ENCODE results near the gene RAPGEF5. TPM values are rescaled to one million over a fixed set of nuclear protein-coding genes. Genes with fewer than 3 reads are reported as not detected.

Gene RAPGEF5, protein sequence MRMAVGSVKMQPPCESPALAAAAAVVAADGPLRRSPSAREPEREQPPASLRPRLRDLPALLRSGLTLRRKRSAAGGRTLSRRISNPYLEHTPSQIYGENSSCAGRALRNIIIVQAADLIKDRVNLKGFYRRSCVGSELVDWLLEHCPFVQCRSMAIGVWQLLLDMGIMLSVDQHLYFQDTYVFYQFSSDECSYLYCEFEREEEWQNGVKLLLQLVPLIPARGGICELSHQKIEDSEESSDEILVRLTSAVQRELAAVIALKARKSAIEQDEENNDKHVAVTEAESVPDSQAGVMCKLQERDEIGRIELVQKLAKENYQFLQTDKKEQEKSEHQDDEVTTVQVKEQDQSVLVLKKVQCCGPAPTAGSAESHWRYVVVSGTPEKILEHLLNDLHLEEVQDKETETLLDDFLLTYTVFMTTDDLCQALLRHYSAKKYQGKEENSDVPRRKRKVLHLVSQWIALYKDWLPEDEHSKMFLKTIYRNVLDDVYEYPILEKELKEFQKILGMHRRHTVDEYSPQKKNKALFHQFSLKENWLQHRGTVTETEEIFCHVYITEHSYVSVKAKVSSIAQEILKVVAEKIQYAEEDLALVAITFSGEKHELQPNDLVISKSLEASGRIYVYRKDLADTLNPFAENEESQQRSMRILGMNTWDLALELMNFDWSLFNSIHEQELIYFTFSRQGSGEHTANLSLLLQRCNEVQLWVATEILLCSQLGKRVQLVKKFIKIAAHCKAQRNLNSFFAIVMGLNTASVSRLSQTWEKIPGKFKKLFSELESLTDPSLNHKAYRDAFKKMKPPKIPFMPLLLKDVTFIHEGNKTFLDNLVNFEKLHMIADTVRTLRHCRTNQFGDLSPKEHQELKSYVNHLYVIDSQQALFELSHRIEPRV
- 13.9 TPM for polyA plus RNA-seq (ENCODE audit: insufficient read length)

DNA sequence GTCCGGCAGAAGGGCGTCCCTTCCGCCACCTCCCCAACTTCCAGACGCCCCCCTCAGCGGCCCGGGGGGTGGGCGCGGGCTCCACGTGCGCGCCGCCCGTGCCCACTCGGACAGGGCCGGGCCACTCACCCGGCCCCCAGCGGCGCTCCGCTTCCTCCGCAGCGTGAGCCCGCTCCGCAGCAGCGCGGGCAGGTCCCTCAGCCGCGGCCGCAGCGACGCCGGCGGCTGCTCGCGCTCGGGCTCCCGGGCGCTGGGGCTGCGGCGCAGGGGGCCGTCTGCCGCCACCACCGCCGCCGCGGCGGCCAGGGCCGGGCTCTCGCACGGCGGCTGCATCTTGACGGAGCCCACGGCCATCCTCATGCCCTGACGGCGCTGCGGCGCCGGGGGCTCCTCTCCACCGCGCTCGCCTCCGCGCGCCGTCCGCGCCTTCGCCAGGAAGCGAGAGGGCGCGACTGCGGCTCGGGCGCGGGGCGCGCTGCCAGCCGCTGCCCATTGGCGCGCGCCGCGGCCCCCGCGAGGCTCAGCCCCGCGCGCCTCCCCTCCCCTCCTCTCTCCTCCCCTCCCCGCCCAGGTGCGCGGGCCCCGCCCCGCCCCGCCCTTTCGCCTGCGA is at the start of gene RAPGEF5:
Gene RAPGEF5, minus strand, starts transcription at position 454 of the 610 bp plus-strand sequence. Its CDS starts 94 bp downstream, at position 360.
- no peak for DNase-seq (ENCODE audit: low read depth)

DNA sequence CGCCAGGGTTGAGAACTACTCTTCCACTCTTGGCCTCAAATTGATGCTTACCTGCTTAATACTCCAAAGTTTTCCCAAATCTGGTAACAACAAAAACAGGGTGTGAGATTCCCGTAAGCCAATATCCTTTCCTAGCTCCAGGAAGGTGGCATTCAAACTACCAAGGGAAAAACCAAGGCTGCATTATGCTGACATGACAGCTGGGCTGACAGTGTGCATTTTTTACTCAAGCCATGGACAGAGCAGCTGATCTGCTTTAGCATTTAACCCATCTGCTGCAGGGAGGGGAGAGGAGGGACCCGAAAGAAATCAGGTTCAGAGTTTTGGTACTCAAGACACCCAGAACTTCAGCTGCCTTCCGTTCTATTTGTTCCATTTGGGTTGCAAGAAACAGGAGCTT is 49.8 kb upstream of the RAPGEF5 start:
- DNase-seq (ENCODE audit: low read depth), result no peak

DNA sequence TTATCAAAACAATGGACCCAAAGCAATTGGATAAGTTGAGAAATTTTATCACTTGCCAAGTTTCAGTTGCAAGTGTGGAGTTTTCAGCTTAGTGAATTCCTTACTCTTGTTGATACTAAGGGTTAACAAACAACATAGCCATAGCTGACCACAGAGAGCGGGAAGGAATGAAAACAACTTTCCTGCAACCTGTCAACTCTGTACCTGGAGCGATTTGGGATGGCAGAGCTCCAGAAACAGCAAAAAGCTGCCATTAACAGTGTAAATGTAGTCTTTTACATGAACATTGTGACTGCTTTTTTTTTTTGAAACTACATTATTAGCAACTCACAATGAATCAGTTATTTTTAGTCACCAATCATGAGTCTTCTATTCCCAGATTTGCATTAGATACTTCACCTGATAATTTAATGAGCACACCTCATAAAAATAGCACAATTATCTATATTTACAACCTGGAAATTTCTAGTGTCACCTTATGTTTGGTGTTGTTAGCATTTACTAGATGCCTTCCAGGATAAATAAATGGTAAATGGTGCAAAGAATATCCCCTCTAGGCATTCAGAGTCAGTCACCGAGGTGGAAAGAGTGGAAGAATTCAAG is 47.6 kb upstream of the RAPGEF5 start:
- no peak for DNase-seq (ENCODE audit: low read depth)

DNA sequence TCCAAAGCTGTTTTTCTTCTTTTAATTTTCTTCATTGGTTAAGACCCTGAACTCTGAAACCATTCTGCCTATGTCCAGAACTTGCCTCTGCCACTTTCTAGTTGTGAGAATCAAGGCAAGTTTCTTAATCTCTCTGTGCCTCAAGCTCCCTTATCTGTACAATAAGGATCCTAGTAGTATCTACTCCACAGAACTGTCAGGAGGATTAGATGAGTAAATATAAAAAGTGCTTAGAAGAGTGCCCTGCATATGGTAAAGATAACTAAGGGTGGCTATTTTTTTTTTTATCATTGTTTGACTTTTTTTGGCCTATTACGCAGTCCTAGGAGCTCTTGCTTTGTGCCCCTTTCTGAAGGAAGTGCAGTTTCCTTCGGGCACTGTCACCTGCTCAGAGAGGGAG is 46.4 kb upstream of the RAPGEF5 start:
- DNase-seq (ENCODE audit: low read depth), result no peak

DNA sequence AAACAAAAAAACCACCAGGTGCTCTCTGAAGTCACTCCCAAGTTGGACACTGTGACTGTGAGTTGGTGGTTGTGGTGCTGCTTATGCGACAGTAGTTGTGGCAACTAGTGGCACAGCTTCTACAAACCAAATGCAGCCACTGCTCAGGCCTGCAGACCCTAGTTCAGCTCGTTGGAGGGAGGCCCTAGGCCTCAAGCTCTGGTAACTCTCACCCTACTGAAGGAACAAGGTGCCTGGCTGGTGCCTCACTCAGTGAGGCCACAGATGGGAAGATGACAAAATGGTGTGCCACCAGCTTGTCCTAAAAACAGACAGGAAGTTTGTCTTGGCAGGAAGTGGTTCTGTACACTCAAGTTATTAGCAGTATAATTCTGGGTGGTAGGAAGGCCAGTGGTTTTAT is 45.3 kb upstream of the RAPGEF5 start:
- no peak for DNase-seq (ENCODE audit: low read depth)

DNA sequence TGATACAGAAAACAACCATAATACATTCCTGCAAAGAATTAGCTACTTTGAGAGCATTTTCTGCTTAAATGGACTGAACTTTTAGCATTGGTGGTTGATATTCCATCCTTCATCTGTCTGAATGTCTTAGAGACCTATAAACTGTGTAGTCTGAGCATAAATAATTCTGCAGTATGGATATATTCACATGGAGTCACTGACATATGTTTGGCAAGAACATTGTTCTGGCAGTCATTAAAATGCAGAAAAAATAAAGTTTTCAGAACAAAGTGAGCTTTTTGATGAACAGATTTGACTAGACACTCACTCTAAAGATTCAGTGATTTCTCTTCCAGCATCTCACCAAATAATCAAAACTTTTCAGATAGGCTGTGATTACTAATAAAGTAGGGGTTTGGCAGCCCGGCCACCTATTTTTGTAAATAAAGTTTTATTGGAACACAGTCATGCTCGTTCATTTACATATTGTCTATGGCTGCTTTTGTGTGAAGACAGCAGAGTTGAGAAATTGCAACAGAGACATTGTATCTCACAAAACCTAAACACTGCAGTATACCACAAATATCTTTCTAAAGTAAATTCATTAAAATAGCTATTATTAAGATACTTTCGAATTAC is 44.1 kb upstream of the RAPGEF5 start:
- DNase-seq (ENCODE audit: low read depth), result no peak

DNA sequence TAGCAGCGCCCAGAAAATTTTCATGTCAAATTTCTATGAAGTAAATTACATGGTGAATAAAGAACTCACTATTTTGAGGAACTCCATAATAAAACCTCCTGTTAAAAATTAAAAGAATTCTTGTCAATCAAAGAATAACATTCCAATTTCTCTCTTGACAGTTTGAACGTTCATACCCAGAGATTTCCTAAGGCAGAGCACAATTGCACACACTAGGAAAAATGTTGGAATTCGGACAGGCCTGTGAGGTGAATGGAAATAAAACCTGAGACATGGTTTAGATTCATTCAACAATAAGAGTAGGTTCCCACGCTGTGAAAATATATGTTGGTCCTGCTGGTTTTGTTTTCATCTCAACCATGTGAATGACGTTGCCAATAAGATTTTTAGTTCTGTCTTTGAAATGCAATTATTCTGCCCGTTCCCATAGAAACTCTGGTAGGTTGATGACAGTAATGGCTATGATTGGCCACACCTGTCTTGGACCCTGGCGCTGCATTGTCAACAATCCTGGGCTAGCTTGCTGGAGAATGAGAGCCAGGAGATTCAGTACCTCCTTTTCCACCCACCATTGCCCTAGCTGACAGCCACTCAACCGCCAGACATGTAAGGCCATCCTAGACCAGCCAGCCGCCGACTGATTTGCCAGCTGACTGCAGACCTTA is 43.3 kb upstream of the RAPGEF5 start:
- DNase-seq (ENCODE audit: low read depth), result no peak

DNA sequence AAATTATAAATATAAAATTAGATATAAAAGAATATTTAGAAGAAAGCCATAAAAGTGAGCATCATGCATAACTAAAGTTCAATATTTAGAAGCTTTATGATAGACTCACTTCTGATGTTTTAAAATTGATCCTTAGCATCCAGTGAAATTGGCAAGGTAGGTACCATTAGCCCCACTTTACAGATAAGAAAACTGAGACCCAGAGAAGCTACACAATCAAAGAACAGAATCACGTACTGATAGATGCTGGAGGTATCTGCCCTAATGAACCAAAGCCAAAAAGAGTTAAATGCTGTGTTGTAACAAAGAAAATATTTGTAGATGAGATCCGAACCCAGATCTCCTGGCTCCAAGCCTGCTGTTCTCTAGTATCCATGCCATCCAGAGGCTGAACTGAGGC is 42.6 kb upstream of the RAPGEF5 start:
- no peak for DNase-seq (ENCODE audit: low read depth)

DNA sequence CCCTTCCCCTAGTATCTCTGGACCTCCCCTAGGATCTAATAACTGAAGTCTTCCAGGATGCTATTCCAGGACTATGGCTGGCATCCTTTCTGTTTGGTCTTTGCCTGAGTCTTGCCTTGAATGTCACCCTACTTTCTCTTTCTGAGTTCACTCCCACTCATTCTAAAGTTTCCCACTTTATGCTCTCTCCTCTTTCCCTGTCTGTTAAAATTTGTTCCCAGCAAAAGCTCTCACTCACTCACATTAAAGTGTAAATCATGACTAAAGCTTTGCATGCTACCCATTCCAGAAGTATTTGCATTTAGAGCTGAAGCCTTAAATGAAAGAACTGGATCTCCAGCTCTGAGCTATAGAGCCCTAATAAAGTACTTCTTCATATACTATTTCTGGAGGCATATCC is 42.1 kb upstream of the RAPGEF5 start:
- DNase-seq (ENCODE audit: low read depth), result no peak

DNA sequence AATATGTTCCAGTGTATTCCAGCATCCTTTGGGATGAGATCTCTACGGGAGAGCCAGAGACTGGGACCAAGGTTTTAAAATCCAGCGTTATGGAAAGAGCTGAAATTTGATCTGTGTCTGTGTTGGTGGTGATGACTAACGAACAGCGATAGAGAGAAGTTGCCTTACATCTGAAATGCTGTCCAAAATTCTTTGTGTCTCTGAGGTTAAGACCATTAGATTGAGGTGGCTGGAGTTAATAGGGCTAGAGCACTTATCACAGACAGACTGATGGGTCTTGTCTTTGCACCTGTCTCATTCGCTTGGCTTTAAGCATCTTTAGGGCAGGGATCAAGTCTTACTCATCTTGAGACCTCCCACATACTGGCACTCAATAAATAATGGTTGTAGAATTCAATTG is 41.0 kb upstream of the RAPGEF5 start:
- no peak for DNase-seq (ENCODE audit: low read depth)

DNA sequence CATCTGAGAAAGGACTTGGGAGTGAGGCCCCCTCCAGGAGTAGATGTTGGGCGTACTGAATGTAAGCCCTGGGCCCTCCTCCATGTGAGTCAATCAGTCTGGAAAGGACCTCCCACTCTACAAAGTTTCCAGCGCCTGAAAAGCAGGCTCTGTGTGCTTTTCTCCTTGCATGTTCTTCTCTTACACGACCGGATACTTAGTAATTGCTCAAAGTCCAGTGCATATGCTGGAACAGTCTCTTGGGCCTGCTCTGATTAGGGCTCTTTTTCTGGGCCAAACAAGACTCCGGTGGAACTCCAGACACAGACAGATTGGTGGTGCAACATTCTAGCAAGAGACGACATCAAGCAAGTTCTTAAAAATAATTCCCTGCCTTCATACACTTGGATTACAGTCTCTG is 38.3 kb upstream of the RAPGEF5 start:
- no peak for DNase-seq (ENCODE audit: low read depth)

DNA sequence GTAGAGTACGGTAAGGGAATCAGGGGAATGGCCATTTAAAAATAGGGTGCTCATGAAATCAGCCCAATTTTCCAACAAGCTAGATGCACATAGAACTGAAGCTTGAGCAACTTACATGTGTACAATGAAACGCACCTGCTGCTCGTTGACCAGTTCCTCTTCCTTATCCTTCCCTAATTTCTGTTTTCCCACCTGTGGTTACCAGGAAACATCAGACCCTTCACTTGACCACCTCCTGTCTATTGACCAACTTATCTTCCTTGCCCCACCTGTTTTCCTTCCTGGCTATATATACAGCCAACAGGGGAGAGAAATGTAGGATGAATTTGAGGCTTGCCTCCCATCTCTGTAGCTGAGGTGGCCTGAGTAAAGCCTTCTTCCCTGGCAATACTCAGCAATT is 37.8 kb upstream of the RAPGEF5 start:
- no peak for DNase-seq (ENCODE audit: low read depth)

DNA sequence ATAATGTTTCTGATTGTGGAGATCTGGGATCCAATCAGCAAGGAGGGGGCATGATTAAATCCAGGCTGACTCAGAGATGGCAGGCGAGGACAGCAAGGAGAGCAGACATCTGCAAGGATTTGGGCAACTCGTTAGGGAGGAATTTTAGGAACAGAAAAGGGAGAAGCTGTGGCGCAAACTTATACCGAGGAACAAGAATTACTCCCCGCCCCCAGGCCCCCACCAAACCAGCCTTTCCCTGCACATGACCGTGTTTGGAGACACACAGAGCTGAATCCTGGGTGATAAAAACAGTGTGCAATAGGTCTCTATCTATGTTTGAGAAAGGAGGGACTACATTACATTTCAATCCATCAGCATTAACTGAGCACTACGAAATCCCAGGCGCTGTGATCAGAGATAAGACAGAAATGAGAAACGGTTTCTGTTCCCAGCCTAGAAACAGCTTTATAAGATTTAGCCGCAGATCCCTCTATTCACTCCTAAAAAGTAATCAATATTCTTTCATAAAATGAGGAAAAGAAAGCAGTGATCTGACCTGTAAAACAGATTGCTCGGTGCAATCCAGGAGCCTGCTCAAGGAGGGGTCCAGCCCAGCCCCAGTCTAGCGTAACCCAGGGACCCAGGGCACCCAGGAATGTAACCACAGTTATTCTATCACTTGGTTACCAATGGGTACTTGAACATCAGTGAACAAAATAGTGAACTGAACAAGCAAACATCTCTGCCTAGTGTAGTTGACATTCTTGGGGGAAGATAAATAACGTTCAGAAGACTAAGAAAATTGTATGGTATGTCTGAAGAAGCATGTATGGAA is 37.2 kb upstream of the RAPGEF5 start:
- DNase-seq (ENCODE audit: low read depth), result no peak

DNA sequence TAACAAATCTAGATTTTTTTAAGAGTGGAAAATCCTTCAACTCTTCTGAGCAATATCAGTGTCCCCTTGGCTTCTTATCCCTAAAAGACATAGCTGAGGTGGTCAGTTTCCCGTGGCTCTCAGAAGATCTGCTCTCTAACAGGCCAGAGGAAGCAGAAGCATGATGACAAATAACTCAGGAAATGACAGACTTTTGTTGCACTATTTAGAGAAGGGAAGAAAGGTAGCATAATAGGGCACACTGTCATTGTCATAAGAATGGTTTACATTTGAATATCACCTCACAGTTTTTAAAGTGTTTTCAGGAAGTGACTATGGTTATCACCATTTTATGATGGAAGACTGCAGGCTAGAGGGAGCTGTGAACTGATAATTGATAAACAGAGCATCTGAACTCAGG is 33.6 kb upstream of the RAPGEF5 start:
- no peak for DNase-seq (ENCODE audit: low read depth)

DNA sequence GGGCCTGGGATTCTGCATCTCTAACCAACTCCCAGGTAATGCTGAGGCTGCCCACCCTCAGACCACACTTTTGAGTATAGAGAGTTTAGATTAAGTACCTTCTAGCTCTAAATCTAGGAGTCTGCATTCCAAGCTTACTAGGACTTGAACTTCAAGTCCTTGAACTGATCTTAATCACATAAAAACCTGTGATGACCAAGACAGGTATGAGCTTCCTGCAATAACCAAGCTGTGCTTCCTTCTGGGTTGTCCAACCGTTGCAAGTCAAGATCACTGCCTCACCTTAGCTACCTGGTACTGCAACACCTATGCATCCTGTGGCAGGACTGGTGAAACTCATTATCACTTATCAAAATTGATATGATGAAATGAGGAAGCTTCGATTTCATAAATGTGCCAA is 32.9 kb upstream of the RAPGEF5 start:
- DNase-seq (ENCODE audit: low read depth), result no peak

DNA sequence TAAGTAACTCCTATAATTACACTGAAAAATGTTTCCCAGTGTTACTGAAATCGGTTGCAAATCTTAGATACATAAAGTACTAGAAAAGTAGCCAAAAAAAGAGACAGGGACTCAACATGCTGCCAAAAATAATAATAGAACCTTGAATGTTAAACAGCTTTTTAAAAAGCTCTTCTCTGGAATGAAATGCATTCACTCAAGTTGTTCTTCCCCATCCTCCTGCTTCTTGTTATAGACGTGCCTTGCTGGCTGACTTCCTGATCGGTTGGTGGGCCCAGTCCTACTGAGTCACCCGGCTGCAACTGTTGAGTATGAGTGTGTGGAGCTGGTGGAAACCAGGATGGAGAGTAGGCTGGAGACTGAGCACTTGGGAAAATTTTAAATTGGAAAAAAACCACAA is 30.6 kb upstream of the RAPGEF5 start:
- DNase-seq (ENCODE audit: low read depth), result no peak

DNA sequence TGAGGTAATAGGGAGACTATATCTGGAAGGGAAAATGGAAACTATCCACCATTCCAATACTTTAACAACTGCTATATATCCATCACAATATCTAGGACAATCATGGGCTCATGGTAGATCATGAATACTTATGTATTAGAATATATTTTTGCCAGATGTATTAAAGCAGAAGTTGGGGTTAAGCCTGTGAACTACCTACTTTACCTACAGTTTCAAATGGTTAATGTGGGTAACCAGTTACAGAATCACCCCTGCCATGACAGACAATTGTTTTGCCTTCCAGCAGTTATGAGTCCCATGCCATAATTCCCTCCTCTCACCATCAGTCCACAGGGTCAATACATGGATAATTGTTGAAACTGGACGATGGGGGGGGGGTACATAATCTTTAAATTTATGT is 29.9 kb upstream of the RAPGEF5 start:
- DNase-seq (ENCODE audit: low read depth), result no peak

DNA sequence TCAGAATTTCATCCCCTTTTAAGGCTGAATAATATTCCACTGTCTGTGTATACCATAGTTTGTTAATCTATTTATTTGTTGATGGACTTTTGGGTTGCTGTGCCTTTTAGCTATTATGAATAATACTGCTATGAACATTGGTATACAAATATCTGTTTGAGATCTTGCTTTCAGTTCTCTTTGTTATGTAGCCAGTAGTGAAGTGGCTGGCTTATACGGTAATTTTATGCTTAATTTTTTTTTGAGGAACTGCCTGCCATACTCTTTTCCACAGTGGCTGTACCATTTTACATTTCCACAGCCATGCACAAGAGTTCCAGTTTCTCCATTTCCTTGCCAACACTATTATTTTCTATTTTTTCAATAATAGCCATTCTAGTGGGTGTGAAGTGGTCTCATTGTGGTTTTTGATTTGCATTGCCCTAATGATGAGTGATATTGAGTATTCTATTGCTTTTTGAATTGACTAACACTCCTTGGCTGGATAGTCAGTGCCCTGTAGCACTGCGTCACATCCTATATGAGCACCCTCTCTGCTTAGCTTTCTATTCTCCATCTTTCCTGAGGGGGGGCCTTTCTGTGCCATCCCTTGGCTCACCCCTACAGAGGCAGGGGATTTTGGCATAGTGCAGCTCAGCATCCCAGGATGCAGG is 29.4 kb upstream of the RAPGEF5 start:
- no peak for DNase-seq (ENCODE audit: low read depth)

DNA sequence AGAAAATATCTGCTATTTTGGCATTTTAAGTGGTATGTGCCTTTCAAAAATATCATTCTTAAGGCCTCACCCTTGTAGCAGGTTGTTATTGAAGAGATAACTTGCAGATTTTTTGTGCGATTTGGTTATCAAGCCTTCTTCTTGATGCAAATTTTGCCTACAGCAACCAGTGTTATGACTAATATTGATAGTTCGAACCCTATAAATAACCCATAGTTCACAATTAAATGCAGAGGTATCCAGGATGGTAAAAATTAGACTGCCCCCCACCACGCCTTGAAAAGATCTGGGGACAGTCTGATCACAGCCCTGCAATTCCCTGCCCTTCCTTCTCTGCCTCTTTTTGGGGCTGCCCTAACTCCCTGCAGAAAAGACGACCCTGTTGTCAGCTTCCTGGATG is 28.4 kb upstream of the RAPGEF5 start:
- no peak for DNase-seq (ENCODE audit: low read depth)

DNA sequence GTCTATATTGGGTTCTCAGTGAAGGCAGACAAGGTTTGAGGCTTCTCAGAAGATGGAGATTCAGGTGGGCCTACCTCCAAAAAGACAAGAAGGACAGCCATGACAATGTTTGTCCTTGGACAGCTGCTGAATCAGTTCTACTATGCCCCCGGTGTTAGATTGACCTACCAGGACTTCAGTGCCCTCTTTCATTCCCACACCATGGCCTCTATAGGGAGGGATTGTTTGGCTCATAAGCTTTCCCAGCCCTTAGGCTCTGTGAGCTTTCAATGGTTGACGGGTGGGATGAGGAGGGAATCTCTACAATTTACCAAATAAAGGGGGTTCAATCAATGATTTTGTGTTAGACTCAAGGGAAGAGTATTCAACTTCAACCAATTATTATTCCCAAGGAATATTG is 23.4 kb upstream of the RAPGEF5 start:
- no peak for DNase-seq (ENCODE audit: low read depth)

Data from forelimb muscle (tissue), 1 donor.